Common myeloid progenitor, CD34-positive (primary cell): Measurements from ENCODE around the gene PHF21B.

Source experiments
- CTCF ChIA-PET: fragments of 350-600 bp; sonication (Branson Sonifier 250); formaldehyde crosslinking; loops from one replicate; lab custom pipeline; 2021; ENCODE audit warnings: antibody characterized with exemption; lab: Charles Lee
- POLR2A ChIA-PET: fragments of 350-600 bp; sonication (Branson Sonifier 250); formaldehyde crosslinking; loops from one replicate; lab custom pipeline; 2021; ENCODE audit warnings: antibody characterized with exemption; lab: Charles Lee
- DNase-seq, 3 donors: peaks; one replicate each; pipeline versions ENCODE4 v3.0.0 to v3.0.0-alpha.2; 2013
- H3K27ac ChIP-seq, 2 experiments: 1 replicate in 1 of 2; 2 replicates in 1 of 2; pipeline ENCODE4 v1.7.0; 2013; ENCODE audit warnings: inconsistent platforms in 2 of 2, low read length in 2 of 2, mild to moderate bottlenecking in 2 of 2, low read depth in 1 of 2, moderate library complexity in 1 of 2; ENCODE audit not compliant: severe bottlenecking in 2 of 2, insufficient read depth in 1 of 2, poor library complexity in 1 of 2
- H3K27me3 ChIP-seq, 5 experiments: replicated peaks in 2 of 5; 1 replicate in 3 of 5; 2 replicates in 2 of 5; pipeline versions ENCODE4 v1.6.1 to v1.7.0; 2013; ENCODE audit warnings: low read length in 4 of 5, mild to moderate bottlenecking in 2 of 5, moderate library complexity in 2 of 5, inconsistent platforms in 1 of 5; ENCODE audit not compliant: insufficient read depth in 5 of 5, control insufficient read depth in 4 of 5
- H3K36me3 ChIP-seq, 4 experiments: 1 replicate in 2 of 4; 2 replicates in 2 of 4; pipeline versions ENCODE4 v1.6.1 to v1.7.0; 2013; ENCODE audit warnings: low read length in 3 of 4, control low read depth in 1 of 4, mild to moderate bottlenecking in 1 of 4; ENCODE audit not compliant: control insufficient read depth in 4 of 4, insufficient read depth in 4 of 4
- H3K4me1 ChIP-seq, 4 experiments: 1 replicate in 3 of 4; 2 replicates in 1 of 4; pipeline versions ENCODE4 v1.6.1 to v1.7.1; 2013; ENCODE audit warnings: low read length in 3 of 4, mild to moderate bottlenecking in 3 of 4, control low read depth in 1 of 4, inconsistent platforms in 1 of 4, moderate library complexity in 1 of 4; ENCODE audit not compliant: control insufficient read depth in 4 of 4, insufficient read depth in 4 of 4; ENCODE audit errors: control extremely low read depth in 1 of 4
- H3K4me3 ChIP-seq, 7 experiments: 1 replicate in 4 of 7; 2 replicates in 3 of 7; pipeline versions ENCODE4 v1.5.1 to v1.7.0; 2013; ENCODE audit warnings: mild to moderate bottlenecking in 7 of 7, low read length in 6 of 7, moderate library complexity in 6 of 7, inconsistent platforms in 2 of 7, low read depth in 2 of 7, control low read depth in 1 of 7; ENCODE audit not compliant: insufficient read depth in 4 of 7, control insufficient read depth in 1 of 7; ENCODE audit errors: extremely low read depth in 1 of 7
- H3K9me3 ChIP-seq, 5 experiments: 1 replicate in 4 of 5; 2 replicates in 1 of 5; pipeline versions ENCODE4 v1.6.1 to v1.7.1; 2013; ENCODE audit warnings: low read length in 4 of 5, mild to moderate bottlenecking in 2 of 5, inconsistent platforms in 1 of 5, low read depth in 1 of 5, moderate library complexity in 1 of 5; ENCODE audit not compliant: control insufficient read depth in 4 of 5, insufficient read depth in 2 of 5; ENCODE audit errors: control extremely low read depth in 1 of 5
- WGBS: methylation state at CpG from one replicate; pipeline ENCODE4 v1.1.5; 2013; ENCODE audit not compliant: insufficient coverage; 5-methylcytosine and 5-hydroxymethylcytosine counted together

Gene PHF21B

DNA sequence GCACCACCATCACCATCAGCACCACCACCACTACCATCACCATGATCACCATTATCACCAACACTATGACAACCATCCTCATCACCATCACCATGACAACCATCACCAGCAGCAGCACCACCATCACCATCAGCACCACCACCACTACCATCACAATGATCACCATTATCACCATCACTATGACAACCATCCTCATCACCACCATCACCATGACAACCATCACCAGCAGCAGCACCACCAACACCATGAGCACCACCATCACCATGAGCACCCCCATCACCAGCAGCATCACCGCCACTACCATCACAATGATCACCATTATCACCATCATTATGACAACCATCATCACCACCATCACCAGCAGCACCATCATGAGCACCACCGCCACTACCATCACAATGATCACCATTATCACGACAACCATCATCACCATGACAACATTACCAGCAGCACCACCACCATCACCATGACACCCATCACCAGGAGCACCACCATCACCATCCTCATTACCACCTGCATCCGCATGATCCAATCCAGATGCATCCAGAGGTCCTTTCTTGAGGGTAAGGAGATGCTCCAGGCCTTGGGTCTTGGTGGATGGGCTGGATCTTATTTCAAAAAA, 23.8 kb downstream of the PHF21B start:
- Histone ChIP-seq H3K36me3 (no peaks in the 10 kb centered on the region), H3K27me3 (peaks cover 0 to 13% (median 1%) of the 10 kb centered on the region in 5 experiments), H3K27ac (no peak overlapping the region), H3K4me3 (no peak overlapping the region), H3K4me1 (no peaks in the 10 kb centered on the region), H3K9me3 (peaks cover 0 to 4% (median 0%) of the 10 kb centered on the region in 5 experiments)
- ChIA-PET POLR2A (no interaction called here), CTCF (no interaction called here)
- no peak for DNase-seq
- 83% methylated on average over 1 of the region's 4 CpGs for WGBS

DNA sequence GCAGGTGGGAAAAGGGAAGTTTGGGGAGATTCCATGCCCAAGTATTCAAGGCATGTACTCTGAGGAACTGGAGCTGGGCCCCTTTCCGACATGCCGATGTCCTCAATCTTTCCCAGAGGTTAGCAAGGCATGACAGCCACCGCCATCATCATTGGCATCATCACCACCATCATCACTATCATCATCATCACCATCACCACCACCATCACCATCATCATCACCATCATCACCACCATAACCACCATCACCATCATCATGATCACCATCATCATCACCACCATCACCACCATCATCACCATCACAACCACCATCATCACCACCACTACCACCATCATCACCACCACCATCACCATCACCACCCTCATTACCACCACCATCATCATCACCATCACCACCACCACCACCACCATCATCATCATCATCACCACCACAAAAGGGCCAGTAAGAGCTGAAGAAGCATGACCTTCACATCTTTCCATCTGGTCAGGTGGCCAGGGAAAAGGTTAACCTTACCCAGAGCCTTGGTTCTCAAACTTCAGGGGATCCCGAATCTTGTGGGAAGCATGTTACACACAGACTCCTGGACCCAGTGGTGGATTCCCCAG, 25.8 kb downstream of the PHF21B start:
- CTCF ChIA-PET: no interaction called here
- peaks cover 0 to 25% (median 1%) of the 10 kb centered on the region in 5 experiments for H3K27me3 ChIP-seq
- DNase-seq: no peak
- peaks cover 0 to 4% (median 0%) of the 10 kb centered on the region in 5 experiments for H3K9me3 ChIP-seq
- no peak overlapping the region for H3K4me3 ChIP-seq
- no peaks in the 10 kb centered on the region for H3K36me3 ChIP-seq
- 97% methylated on average over 4 of the region's 4 CpGs for WGBS
- H3K4me1 ChIP-seq: no peaks in the 10 kb centered on the region
- POLR2A ChIA-PET: no interaction called here
- H3K27ac ChIP-seq: no peak overlapping the region

DNA sequence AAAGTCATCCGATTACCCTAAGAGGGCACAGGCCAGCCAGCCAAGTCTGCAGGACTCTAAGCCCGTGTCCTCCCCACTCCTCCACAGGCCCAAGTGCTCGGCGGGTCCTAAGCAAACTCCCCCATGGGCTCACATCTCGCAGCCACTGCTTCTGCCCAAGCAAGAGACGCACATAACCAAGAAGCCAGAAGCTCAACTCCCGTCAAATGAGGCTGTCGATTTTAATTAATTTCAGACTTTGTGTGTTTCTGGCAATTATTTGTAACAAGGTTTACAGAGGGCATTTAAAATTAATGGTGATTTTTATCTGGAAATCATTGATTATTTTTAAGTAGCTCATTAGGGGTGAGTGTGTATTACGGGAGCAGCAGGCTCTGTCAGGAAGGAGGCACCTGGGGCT, 27.4 kb downstream of the PHF21B start:
- Histone ChIP-seq H3K9me3 (peaks cover 0 to 4% (median 0%) of the 10 kb centered on the region in 5 experiments), H3K36me3 (no peaks in the 10 kb centered on the region), H3K27ac (no peak overlapping the region), H3K27me3 (peaks cover 0 to 28% (median under 1%) of the 10 kb centered on the region in 5 experiments), H3K4me1 (no peaks in the 10 kb centered on the region), H3K4me3 (no peak overlapping the region)
- no peak for DNase-seq
- POLR2A ChIA-PET: no interaction called here
- 94% methylated on average over 9 of the region's 9 CpGs for WGBS
- CTCF ChIA-PET: no interaction called here

DNA sequence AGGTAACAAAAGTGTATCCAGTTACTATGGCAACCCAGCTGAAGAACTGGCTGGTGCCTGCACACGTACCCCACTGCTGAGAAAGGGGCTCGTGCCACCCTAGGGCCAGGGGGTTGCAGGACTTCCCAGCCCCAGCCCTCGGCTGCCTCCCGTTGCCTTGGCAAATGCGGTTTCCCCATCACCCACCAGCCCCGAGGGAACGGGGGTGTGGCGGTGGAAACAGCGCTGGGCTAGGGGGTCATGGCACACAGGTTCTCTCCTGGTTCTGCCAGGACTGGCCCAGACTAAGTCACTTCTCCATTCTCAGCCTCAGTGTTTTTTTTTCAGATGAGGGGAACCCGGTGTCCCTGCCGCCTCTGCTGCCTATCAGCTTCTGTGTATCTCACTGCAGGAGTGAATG, 27.9 kb downstream of the PHF21B start:
- POLR2A ChIA-PET: no interaction called here
- 91% methylated on average over 6 of the region's 11 CpGs for WGBS

DNA sequence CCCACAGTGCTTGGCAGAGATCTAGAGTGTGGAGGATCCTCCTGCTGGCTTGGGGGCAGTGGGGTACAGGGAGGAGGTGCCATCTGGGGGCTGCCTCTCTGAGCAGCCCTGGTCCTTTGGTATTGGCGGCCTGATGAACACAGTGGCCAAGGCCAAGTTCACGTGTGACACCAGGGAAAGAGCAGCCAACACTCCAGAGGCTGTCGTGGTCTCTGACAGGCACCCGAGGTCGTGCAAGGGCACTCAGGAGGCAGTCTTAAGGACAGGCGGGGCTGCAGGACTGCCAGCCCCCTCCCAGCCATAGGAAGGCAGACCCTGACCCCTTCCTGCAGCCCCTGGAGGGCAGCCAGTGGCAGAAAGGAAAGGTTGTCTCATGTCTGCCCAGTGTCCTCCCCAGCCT, 30.7 kb downstream of the PHF21B start:
- ChIA-PET POLR2A (interaction anchor here (0.6 kb wide), 1 partner anchor 225 kb away, joined by 4 read pairs; no protein-coding TSS in a partner anchor), CTCF (interaction anchor here (1.5 kb wide), 1 partner anchor 9 kb away, joined by 5 read pairs; no protein-coding TSS in a partner anchor)
- WGBS: 72% methylated on average over 6 of the region's 6 CpGs
- no peak for DNase-seq
- no peaks in the 10 kb centered on the region for H3K9me3 ChIP-seq
- H3K27me3 ChIP-seq: peaks cover 0 to 28% (median 0%) of the 10 kb centered on the region in 5 experiments
- H3K27ac ChIP-seq: no peak overlapping the region
- no peaks in the 10 kb centered on the region for H3K4me1 ChIP-seq
- H3K36me3 ChIP-seq: no peaks in the 10 kb centered on the region
- H3K4me3 ChIP-seq: no peak overlapping the region

More for the DNA sequence above, 27.9 kb downstream of the PHF21B start:
- DNase-seq: no peak
- Histone ChIP-seq H3K4me1 (no peaks in the 10 kb centered on the region), H3K4me3 (no peak overlapping the region), H3K36me3 (no peaks in the 10 kb centered on the region), H3K27ac (no peak overlapping the region), H3K9me3 (peaks cover 0 to 4% (median 0%) of the 10 kb centered on the region in 5 experiments), H3K27me3 (peaks cover 0 to 28% (median 0%) of the 10 kb centered on the region in 5 experiments)
- CTCF ChIA-PET: no interaction called here

DNA sequence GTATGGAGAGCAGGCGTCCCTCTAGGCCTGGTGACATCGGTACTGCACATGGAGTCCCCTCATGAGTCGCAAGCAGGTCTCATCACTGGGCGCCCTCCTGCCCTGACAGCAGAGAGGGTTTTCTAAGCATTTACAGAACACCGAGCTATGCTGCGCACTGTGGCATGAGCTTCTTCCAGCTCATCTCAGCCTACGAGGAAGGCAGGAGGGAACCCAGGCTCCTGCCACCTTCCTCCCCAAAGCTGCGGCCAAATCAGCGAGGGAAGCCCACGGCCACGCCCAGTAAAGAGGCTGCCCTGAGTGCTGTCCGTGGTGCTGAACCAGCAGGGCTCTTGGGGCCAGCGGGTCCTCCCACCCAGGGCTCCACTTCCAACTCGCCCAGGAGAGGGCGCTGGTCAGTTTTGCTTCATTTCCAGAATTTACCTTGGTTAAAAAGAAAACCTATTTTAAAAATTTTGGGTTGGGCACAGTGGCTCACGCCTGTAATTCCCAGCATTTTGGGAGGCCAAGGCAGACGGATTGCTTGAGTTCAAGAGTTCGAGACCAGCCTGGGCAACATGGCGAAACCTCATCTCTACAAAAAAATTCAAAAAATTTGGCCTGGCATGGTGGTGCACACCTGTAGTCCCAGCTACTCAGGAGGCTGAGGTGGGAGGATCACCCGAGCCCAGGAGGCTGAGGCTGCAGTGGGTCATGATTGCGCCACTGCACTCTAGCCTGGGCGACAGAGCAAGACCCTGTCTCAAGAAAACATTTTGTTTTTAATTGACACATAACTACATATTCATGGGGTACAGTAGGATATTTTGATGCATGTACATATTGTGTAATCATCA, 34.2 kb downstream of the PHF21B start:
- 40% methylated on average over 18 of the region's 22 CpGs for WGBS
- ChIA-PET CTCF (interaction anchor here (0.9 to 2.0 kb wide), 2 partner anchors 19 to 120 kb away, joined by 3 to 5 read pairs; no protein-coding TSS in a partner anchor), POLR2A (no interaction called here)
- no peak overlapping the region for H3K4me3 ChIP-seq
- no peak overlapping the region for H3K27ac ChIP-seq
- no peaks in the 10 kb centered on the region for H3K4me1 ChIP-seq
- H3K9me3 ChIP-seq: no peaks in the 10 kb centered on the region
- DNase-seq: peak; percentile 86 to 94 (median 92)
- no peaks in the 10 kb centered on the region for H3K36me3 ChIP-seq
- peaks cover 0 to 20% (median 0%) of the 10 kb centered on the region in 5 experiments for H3K27me3 ChIP-seq
